ENCODE measurements around the gene CDKL2. TPM values are rescaled to one million over a fixed set of nuclear protein-coding genes. Genes with fewer than 3 reads are reported as not detected.

Gene CDKL2
- total and polyA plus RNA-seq, 8 donors: 0.19 to 11.6 (median 0.52) TPM; not detected in 2

- Histone ChIP-seq H3K9me3 (no peaks in the 10 kb centered on the region), H3K4me3 (peak overlapping the region; percentile 82 to 98 (median 93)), H3K27ac (peak overlapping the region; percentile 82 to 100 (median 98)), H3K27me3 (no peaks in the 10 kb centered on the region), H3K4me1 (peaks cover 7 to 41% (median 33%) of the 10 kb centered on the region in 4 donors), H3K36me3 (no peaks in the 10 kb centered on the region)
- 16 to 34% (median 18%) methylated on average over 5 of the region's 5 CpGs for WGBS, 5 donors
- TF ChIP-seq POLR2AphosphoS5 (IDR thresholded peaks at IDR 0.05): no peak
- no peak for TF ChIP-seq EP300 (IDR thresholded peaks at IDR 0.05)
- TF ChIP-seq POLR2A (IDR thresholded peaks at IDR 0.05): no peak
- TF ChIP-seq, protein P1, sequence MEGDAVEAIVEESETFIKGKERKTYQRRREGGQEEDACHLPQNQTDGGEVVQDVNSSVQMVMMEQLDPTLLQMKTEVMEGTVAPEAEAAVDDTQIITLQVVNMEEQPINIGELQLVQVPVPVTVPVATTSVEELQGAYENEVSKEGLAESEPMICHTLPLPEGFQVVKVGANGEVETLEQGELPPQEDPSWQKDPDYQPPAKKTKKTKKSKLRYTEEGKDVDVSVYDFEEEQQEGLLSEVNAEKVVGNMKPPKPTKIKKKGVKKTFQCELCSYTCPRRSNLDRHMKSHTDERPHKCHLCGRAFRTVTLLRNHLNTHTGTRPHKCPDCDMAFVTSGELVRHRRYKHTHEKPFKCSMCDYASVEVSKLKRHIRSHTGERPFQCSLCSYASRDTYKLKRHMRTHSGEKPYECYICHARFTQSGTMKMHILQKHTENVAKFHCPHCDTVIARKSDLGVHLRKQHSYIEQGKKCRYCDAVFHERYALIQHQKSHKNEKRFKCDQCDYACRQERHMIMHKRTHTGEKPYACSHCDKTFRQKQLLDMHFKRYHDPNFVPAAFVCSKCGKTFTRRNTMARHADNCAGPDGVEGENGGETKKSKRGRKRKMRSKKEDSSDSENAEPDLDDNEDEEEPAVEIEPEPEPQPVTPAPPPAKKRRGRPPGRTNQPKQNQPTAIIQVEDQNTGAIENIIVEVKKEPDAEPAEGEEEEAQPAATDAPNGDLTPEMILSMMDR (IDR thresholded peaks at IDR 0.05): no peak
- DNase-seq: peak in 1 of 2 donors; percentile 55
- intact Hi-C loops (cut with DNase I; ENCODE audit: low total_unique reads): loop anchor here (10.0 kb wide), 1 partner anchor 51 kb away; the partner anchor contains the start of gene USO1
Measured at GRCh38 chr4:75673959-75674328, 43.6 kb upstream of the CDKL2 start.

- Histone ChIP-seq H3K27me3 (no peaks in the 10 kb centered on the region), H3K4me3 (peak within 1 kb of the TSS; percentile 82 to 98 (median 93)), H3K36me3 (no peaks in the 10 kb centered on the region), H3K27ac (peak within 1 kb of the TSS; percentile 90 to 100 (median 98)), H3K4me1 (peaks cover 7 to 48% (median 39%) of the 10 kb centered on the region in 4 donors), H3K9me3 (no peaks in the 10 kb centered on the region)
- 0 to 1% (median 0%) methylated on average over 46 to 83 of the region's 83 CpGs for WGBS, 5 donors
- TF ChIP-seq POLR2AphosphoS5 (IDR thresholded peaks at IDR 0.05) (peak; percentile 91 to 92 (median 92)), POLR2A (IDR thresholded peaks at IDR 0.05) (peak in 2 of 4 donors; percentile 70 to 95)
- TF ChIP-seq, protein P1 (IDR thresholded peaks at IDR 0.05): no peak
- intact Hi-C loops (cut with DNase I; ENCODE audit: low total_unique reads): loop anchor here (10.0 kb wide), 1 partner anchor 52 kb away; the partner anchor contains the start of gene USO1
- DNase-seq: peak; percentile 98 to 100
Measured at GRCh38 chr4:75673027-75673958, 43.0 kb upstream of the CDKL2 start, which contains the start of gene G3BP2. TSS of gene G3BP2 (minus strand) at chr4:75673411. CDS start at chr4:75662025, 11,386 bp downstream.

DNA sequence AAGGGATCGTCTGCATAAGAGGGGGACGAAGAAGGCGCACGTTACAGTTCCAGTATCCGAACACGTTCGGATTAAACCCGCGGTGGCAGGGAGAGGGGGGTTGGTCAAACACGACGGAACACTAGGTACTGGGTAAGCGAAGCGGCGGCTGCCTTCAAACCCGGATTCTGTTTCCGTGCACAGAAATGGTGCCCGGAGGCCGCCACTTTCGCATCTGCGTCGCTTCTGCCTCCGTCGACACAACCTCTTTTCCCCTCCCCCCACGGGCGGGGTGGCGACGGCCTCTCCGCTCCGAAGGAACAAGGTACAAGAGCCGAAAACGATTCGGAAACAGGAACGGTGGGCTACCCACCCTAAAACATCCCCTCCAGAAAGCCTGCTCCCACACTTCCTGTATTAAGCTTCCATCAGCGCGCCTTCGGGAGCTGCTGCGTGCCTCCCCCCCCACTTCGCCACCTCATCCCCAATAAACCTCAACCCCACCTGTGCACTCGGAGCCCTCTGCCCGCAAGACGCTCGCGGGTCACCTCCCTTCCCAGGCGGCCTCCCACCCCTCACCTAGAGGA, 42.2 kb upstream of the CDKL2 start:
- H3K27ac ChIP-seq: peak overlapping the region; percentile 90 to 100 (median 98)
- H3K4me3 ChIP-seq: peak overlapping the region; percentile 82 to 98 (median 93)
- peak; percentile 72 to 89 for DNase-seq
- H3K4me1 ChIP-seq: peaks cover 7 to 55% (median 43%) of the 10 kb centered on the region in 4 donors
- no peaks in the 10 kb centered on the region for H3K9me3 ChIP-seq
- no peaks in the 10 kb centered on the region for H3K36me3 ChIP-seq
- WGBS, 5 donors: 0 to 1% (median 0%) methylated on average over 42 to 44 of the region's 44 CpGs
- intact Hi-C loops (cut with DNase I; ENCODE audit: low total_unique reads): loop anchor here (10.0 kb wide), 1 partner anchor 52 kb away; the partner anchor contains the start of gene USO1
- TF ChIP-seq POLR2A (IDR thresholded peaks at IDR 0.05) (no peak), POLR2AphosphoS5 (IDR thresholded peaks at IDR 0.05) (peak in 1 of 3 donors; percentile 33)
- H3K27me3 ChIP-seq: no peaks in the 10 kb centered on the region

DNA sequence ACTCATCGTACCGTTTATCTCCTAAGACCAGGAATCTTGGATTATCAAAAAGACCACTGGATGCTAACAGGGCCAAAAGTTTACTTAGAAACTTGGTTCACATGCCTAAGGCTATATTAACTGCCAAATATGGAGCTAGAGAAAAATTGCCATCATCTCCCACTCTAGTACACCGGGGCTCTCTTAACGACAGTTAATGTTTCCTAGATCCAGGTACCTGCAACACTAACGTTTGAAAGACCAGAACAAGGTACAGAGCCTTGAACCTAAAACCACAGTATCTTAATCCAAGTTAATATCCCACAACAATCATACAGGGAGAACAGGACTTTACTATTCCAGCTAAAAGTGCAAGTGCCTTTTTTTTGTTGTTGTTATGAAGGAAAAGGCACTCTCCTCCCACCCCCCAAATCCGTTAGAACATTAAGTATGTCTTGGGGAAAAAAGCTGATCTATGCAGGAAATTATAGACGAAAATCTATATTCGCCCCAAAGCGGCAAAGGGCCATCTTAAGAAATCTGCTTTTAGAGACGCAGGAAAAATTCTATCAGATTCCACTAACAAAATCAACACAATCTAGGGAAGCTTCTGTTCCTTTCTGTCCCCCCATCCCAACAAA, 41.6 kb upstream of the CDKL2 start:
- Histone ChIP-seq H3K36me3 (no peaks in the 10 kb centered on the region), H3K4me1 (peaks cover 7 to 61% (median 46%) of the 10 kb centered on the region in 4 donors), H3K9me3 (no peaks in the 10 kb centered on the region), H3K4me3 (peak overlapping the region; percentile 82 to 98 (median 93)), H3K27me3 (no peaks in the 10 kb centered on the region), H3K27ac (peak overlapping the region; percentile 90 to 100 (median 98))
- intact Hi-C loops (cut with DNase I; ENCODE audit: low total_unique reads): loop anchor here (10.0 kb wide), 1 partner anchor 53 kb away; the partner anchor contains the start of gene USO1
- TF ChIP-seq, protein P1 (IDR thresholded peaks at IDR 0.05): no peak
- TF ChIP-seq POLR2A (IDR thresholded peaks at IDR 0.05) (no peak), EP300 (IDR thresholded peaks at IDR 0.05) (no peak), POLR2AphosphoS5 (IDR thresholded peaks at IDR 0.05) (no peak)
- peak in 1 of 2 donors; percentile 31 for DNase-seq
- 5 to 8% (median 6%) methylated on average over 10 of the region's 10 CpGs for WGBS, 5 donors
